NCI-H524 treated with DMSO at 0.1 percent for 48 hours (cell line): Measurements from ENCODE around the gene GPR101.
"Not testable (repeated sequence)": the region's sequence is repeated elsewhere in the genome, so short reads cannot be mapped to it uniquely, and the experiment has no call there.

ENCODE experiments used
- DNase-seq: peaks from one replicate; lab custom pipeline; 2025; lab: John Stamatoyannopoulos, UW

The GPR101 gene

DNA sequence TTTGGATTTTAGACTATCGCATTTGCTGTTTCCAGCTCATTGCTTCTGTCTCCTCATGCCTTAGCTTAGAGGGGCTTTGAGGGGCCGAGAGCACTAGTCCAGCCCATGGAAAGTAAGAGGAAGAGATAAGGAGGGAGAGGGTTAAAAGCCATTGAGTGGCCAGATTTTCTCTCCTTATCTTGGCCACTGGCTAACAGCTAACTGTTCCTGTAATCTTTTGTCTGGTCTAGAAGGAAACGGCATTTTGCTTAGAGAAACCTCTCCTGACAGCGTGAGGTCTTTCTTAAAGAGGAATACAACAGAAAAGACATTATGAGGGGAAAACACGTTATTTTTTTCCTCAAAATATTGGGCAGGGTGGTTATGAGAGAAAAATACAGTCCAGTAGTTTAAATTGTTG lies 7.9 kb downstream of the GPR101 start:
- DNase-seq, result no peak

DNA sequence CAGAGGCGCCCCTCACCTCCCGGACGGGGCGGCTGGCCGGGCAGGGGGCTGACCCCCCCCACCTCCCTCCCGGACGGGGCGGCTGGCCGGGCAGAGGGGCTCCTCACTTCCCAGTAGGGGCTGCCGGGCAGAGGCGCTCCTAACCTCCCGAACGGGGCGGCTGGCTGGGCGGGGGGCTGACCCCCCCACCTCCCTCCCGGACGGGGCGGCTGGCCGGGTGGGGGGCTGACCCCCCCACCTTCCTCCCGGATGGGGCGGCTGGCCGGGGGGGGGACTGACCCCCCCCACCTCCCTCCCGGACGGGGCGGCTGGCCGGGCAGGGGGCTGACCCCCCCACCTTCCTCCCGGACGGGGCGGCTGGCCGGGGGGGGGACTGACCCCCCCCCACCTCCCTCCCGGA lies 33.6 kb downstream of the GPR101 start:
- not testable (repeated sequence) for DNase-seq

DNA sequence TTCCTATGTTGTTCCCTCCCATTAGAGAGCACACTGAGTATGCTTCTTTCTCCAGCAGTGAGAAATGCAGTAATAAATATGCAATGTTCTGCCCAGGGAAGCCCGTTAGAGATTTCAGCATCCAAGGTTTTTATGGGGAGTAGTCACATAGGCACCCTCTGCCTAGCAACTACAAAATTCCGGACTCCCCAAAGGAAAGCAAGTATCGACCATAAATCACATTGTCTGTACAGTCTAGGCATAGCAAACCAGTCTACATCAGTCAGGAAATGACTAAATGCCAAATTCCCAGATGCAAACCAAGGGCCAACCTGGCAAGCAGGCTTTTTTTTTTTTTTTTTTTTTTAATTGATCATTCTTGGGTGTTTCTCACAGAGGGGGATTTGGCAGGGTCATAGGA lies 34.8 kb downstream of the GPR101 start:
- no peak for DNase-seq
